ENCODE data around the gene SLC6A18.

The SLC6A18 gene

GRCh38 chr5:1225081-1225480, at the start of gene SLC6A18:
Gene SLC6A18 (plus strand): TSS chr5:1225381. CDS start chr5:1225478, 97 bp downstream.
- DNase-seq: no peak

- DNase-seq: no peak
Measured at GRCh38 chr5:1175801-1176472, 49.2 kb upstream of the SLC6A18 start.

- DNase-seq: no peak
Measured at GRCh38 chr5:1176473-1177391, 48.4 kb upstream of the SLC6A18 start.

GRCh38 chr5:1177826-1178528, 47.2 kb upstream of the SLC6A18 start:
- DNase-seq: no peak

GRCh38 chr5:1178529-1179382, 46.4 kb upstream of the SLC6A18 start:
- DNase-seq: no peak

- DNase-seq: no peak
Measured at GRCh38 chr5:1179383-1179715, 45.8 kb upstream of the SLC6A18 start.

GRCh38 chr5:1180096-1180495, 45.1 kb upstream of the SLC6A18 start:
- no peak for DNase-seq

GRCh38 chr5:1180841-1181271, 44.3 kb upstream of the SLC6A18 start:
- no peak for DNase-seq

- DNase-seq: no peak
Measured at GRCh38 chr5:1181451-1182359, 43.5 kb upstream of the SLC6A18 start.

- DNase-seq: no peak
Measured at GRCh38 chr5:1182360-1182632, 42.9 kb upstream of the SLC6A18 start.

- no peak for DNase-seq
Measured at GRCh38 chr5:1182633-1183423, 42.4 kb upstream of the SLC6A18 start.

GRCh38 chr5:1183424-1184162, 41.6 kb upstream of the SLC6A18 start:
- no peak for DNase-seq

GRCh38 chr5:1184163-1184470, 41.1 kb upstream of the SLC6A18 start:
- no peak for DNase-seq

GRCh38 chr5:1184481-1184880, 40.7 kb upstream of the SLC6A18 start:
- no peak for DNase-seq

- no peak for DNase-seq
Measured at GRCh38 chr5:1185038-1185627, 40.0 kb upstream of the SLC6A18 start.

GRCh38 chr5:1185629-1186350, 39.4 kb upstream of the SLC6A18 start:
- DNase-seq: no peak

- no peak for DNase-seq
Measured at GRCh38 chr5:1186351-1187233, 38.6 kb upstream of the SLC6A18 start.

All from CD4-positive, alpha-beta T cell treated with Interferon gamma for 1 hour (primary cell).